Endometrial microvascular endothelial cells (primary cell): Measurements from ENCODE around the gene CCM2. TPM values are rescaled to one million over a fixed set of nuclear protein-coding genes. Genes with fewer than 3 reads are reported as not detected.

Experiments used
- in situ Hi-C: cut with HindIII; loops from 2 replicates; pipeline ENCODE4 v1.10.0; 2017; ENCODE audit warnings: low sequenced_read_pairs, low pct_unique_long_range_greater_than_20kb; ENCODE audit errors: inconsistent ontology term
- total RNA-seq: library from RNA; depleted of rRNA; stranded (reverse); fragments of >200 nt; gene quantifications from one replicate; pipeline ENCODE4 v1.2.3, GENCODE V29; 2015; ENCODE audit errors: inconsistent ontology term

Gene CCM2
- 70.8 TPM for total RNA-seq

GRCh38 chr7:45000093-45001032 is at the start of gene CCM2:
CCM2 (plus strand) TSS chr7:45000201; CDS start chr7:45000334, 133 bp downstream.
- in situ Hi-C loops = no loop called here

- in situ Hi-C loops = no loop called here
Observed at GRCh38 chr7:44953156-44953555, 46.8 kb upstream of the CCM2 start.

- in situ Hi-C loops = no loop called here
Observed at GRCh38 chr7:44955733-44956132, 44.3 kb upstream of the CCM2 start.

GRCh38 chr7:44956157-44956766 is 43.7 kb upstream of the CCM2 start:
- in situ Hi-C loops = no loop called here

- in situ Hi-C loops = no loop called here
Observed at GRCh38 chr7:44958645-44959344, 41.2 kb upstream of the CCM2 start.

- in situ Hi-C loops = no loop called here
Observed at GRCh38 chr7:44959433-44959951, 40.5 kb upstream of the CCM2 start.

- in situ Hi-C loops = no loop called here
Observed at GRCh38 chr7:44960011-44960580, 39.9 kb upstream of the CCM2 start.

GRCh38 chr7:44961844-44962482 is 38.0 kb upstream of the CCM2 start:
- in situ Hi-C loops = no loop called here

GRCh38 chr7:44962483-44963251 is 37.3 kb upstream of the CCM2 start:
- in situ Hi-C loops = no loop called here

- in situ Hi-C loops = no loop called here
Observed at GRCh38 chr7:44963364-44964290, 36.4 kb upstream of the CCM2 start.

- in situ Hi-C loops = no loop called here
Observed at GRCh38 chr7:44964384-44964830, 35.6 kb upstream of the CCM2 start.

- in situ Hi-C loops = no loop called here
Observed at GRCh38 chr7:44964831-44965440, 35.1 kb upstream of the CCM2 start.

GRCh38 chr7:44965441-44965903 is 34.5 kb upstream of the CCM2 start:
- in situ Hi-C loops = no loop called here

- in situ Hi-C loops = no loop called here
Observed at GRCh38 chr7:44965937-44966730, 33.9 kb upstream of the CCM2 start.

- in situ Hi-C loops = no loop called here
Observed at GRCh38 chr7:44966731-44967538, 33.1 kb upstream of the CCM2 start.
